GM12872 (cell line): ENCODE measurements around the gene XYLT2.
A peak's percentile ranks its signal among the peaks of the same experiment; 100 is the strongest.

Source experiments
- CTCF ChIP-seq: IDR thresholded peaks from 3 replicates; pipeline ENCODE4 v1.5.1; 2011; ENCODE audit warnings: low read depth, mild to moderate bottlenecking, low read length, moderate library complexity; ENCODE audit not compliant: insufficient read depth

XYLT2 gene

DNA sequence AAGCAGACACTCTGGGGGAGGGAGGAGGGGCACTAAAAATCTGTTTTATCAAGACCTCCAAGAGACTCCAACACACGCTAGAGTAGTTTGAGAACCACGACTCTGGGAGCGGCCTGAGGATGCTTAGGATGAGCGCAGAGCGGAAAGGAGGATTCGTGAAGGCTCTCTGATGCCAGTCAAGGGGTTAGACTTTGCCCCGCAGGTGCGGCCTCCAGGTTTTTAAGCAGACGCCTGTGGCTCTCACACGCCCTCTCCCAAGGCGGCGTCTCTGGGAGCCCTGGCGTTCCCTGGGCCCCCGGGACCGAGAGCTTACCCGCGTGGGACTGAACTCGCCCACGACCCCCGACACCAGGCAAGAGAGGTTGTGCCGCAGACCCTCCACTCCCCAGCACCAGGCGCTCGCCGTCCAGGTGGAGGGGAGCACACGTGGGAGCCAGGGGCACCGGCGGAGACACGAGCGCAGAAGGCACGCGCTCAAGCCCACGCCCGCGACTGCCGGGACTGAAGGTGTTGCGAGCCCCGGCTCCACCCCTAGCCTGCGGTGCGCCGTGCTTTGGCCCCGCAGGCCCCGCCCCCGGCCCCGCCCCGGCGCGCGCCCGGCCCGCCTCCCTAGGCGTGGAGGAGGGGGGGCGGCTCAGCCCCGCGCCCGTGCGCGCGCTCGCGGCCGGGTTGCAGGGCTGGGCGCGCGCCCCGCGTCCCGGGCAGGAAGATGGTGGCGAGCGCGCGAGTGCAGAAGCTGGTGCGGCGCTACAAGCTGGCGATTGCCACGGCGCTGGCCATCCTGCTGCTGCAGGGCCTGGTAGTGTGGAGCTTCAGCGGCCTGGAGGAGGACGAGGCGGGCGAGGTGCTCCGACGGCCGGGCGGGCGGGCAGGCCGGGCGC is at the start of gene XYLT2:
XYLT2 (plus strand) TSS at position 695 of the 881 bp plus-strand sequence; CDS start at position 710, 15 bp downstream.
- no peak for TF ChIP-seq CTCF

DNA sequence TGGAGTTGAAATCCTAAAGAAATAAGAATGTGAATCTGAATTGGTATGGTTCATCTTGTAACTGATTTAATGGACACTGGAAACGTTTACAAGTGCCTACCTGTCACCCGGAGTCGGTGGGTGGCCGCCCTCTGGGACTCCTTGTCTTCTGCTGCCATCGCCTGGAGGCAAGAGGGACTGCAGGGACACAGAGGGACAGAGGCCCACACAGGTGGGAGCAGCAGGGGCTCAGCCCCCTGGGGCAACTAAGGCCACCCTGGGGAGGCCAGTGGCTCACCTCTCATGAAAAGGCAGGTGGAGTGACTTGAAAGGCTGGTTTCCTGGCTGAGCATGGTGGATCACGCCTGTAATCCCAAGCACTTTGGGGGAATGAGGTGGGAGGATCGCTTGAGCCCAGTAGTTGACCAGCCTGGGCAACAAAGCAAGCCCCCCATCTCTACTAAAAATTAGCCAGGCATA is 48.5 kb upstream of the XYLT2 start:
- peak; percentile 95 for TF ChIP-seq CTCF

GRCh38 chr17:50298018-50298417 is 47.9 kb upstream of the XYLT2 start:
- no peak for TF ChIP-seq CTCF

DNA sequence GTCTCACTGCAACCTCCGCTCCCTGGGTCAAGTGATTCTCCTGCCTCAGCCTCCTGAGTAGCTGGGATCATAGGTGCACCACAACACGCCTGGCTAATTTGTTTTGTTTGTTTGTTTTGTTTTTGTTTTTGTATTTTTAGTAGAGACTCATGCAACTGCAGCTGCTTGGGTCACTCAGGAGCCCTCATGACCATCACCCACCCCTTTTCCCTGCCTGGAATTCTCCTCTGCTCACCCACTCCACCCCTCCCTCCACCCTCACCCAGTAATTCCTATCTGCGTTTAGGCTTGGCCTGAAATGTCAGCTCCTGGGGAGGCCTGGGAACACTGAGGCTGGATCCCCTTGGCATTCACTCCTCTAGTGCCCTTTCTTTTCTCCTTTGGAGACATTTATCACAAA is 46.1 kb upstream of the XYLT2 start:
- no peak for TF ChIP-seq CTCF

DNA sequence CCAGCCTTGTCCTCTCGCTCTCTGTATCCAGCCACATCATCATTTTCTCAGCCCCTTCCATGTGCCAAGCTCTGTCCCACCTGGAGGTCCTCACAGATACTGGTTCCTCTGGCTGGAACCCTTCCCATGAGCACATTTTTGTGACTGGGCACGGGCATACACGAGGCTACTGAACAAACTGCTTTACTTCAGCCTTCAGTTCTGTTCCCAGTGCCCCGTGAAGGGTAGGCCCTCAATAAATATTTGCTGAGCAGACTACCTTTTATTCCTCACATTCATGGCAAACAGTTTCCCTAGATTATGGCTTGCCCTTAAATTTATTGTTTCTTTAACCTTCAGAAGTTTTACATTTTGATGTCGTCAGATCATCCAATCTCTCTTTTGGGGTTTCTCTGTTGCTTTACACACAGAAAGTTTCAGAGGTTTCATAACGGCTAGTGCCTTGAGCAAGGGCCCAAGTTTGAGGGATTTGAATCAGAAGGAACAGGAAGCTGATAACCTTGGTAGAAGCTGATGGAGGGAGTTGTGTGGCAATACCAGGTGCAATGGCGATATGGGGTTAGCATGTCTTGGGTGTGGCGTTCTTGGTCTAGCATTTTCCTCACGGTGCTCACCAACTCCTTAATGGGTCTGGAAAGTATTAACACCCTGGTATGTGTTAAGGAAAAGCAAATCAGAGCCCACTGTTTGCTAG is 43.9 kb upstream of the XYLT2 start:
- no peak for TF ChIP-seq CTCF

DNA sequence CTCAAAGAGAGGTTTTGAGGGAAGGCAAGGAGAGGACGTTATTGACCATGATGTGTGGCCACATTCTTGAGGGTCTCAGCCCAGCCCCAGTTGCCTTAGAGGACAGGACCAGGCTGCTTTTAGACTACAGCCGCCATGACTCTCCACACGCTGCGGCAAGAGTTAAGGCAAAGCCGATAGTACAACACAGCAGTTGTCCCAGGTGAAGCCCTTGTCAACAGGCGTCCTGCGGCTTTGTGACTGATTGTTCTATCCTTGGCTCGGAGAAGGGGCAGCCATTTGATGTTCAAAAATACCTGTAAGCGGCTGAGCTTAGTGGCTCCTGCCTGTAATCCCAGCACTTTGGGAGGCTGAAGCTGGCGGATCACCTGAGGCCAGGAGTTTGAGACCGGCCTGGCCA is 42.9 kb upstream of the XYLT2 start:
- no peak for TF ChIP-seq CTCF

DNA sequence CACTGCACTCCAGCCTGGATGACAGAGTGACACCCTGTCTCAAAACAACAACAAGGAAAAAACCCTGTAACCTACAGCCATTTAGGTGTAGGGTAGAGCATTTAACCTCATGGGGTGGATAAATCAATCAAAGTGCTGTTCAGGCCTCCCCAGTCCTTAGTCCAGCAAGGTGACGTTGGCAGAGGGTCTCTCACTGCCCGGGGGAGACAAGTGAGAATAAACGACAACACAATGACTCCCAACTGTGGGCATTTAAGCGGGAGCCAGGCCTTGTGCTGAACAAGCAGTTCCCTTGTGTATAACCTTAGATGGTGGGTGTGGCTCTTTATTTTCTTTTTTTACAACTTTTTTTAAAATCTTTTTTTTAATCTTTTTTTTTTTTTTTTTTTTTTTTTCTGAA is 42.3 kb upstream of the XYLT2 start:
- TF ChIP-seq CTCF: no peak
